H9 (cell line): ENCODE results near the gene OR2V1. TPM values are rescaled to one million over a fixed set of nuclear protein-coding genes. Genes with fewer than 3 reads are reported as not detected.
"Not testable (repeated sequence)": the region's sequence is repeated elsewhere in the genome, so short reads cannot be mapped to it uniquely, and the experiment has no call there.

Source experiments
- DNase-seq: peaks from one replicate; pipeline ENCODE4 v3.0.0-alpha.2; 2017
- H2AFZ ChIP-seq: one replicate; pipeline ENCODE4 v1.6.1; 2013; ENCODE audit warnings: mild to moderate bottlenecking, low read length, control low read depth, moderate library complexity
- H2AK5ac ChIP-seq: 2 replicates; pipeline ENCODE4 v1.6.1; 2013; ENCODE audit warnings: low read length, control low read depth, mixed read lengths; ENCODE audit not compliant: insufficient read length
- H2BK120ac ChIP-seq: one replicate; pipeline ENCODE4 v1.6.1; 2013; ENCODE audit warnings: low read depth, mild to moderate bottlenecking, low read length, control low read depth, inconsistent platforms; ENCODE audit not compliant: poor library complexity, severe bottlenecking
- H2BK12ac ChIP-seq: 2 replicates; pipeline ENCODE4 v1.6.1; 2013; ENCODE audit warnings: low read length, control low read depth, mixed read lengths, low read depth; ENCODE audit not compliant: insufficient read length
- H2BK15ac ChIP-seq: 2 replicates; pipeline ENCODE4 v1.6.1; 2013; ENCODE audit warnings: low read depth, low read length, control low read depth
- H2BK20ac ChIP-seq: one replicate; pipeline ENCODE4 v1.6.1; 2013; ENCODE audit warnings: low read depth, mild to moderate bottlenecking, low read length, control low read depth, inconsistent platforms; ENCODE audit not compliant: poor library complexity, severe bottlenecking
- H2BK5ac ChIP-seq: 2 replicates; pipeline ENCODE4 v1.6.1; 2013; ENCODE audit warnings: low read length, control low read depth, mixed read lengths; ENCODE audit not compliant: insufficient read length
- H3K14ac ChIP-seq: 2 replicates; pipeline ENCODE4 v1.6.1; 2013; ENCODE audit warnings: low read length, control low read depth; ENCODE audit not compliant: insufficient read depth
- H3K18ac ChIP-seq: 2 replicates; pipeline ENCODE4 v1.6.1; 2013; ENCODE audit warnings: low read depth, mild to moderate bottlenecking, mixed read lengths, low read length, control low read depth; ENCODE audit not compliant: insufficient read length
- H3K23ac ChIP-seq: 2 replicates; pipeline ENCODE4 v1.6.1; 2013; ENCODE audit warnings: low read length, control low read depth, mixed read lengths, low read depth; ENCODE audit not compliant: insufficient read length
- H3K23me2 ChIP-seq: 2 replicates; pipeline ENCODE4 v1.6.1; 2013; ENCODE audit warnings: low read depth, mild to moderate bottlenecking, mixed read lengths, low read length, control low read depth; ENCODE audit not compliant: insufficient read length, poor library complexity, severe bottlenecking
- H3K27ac ChIP-seq: 2 replicates; pipeline ENCODE4 v1.5.1; 2013; ENCODE audit warnings: low read length, control low read depth, mixed read lengths, low read depth; ENCODE audit not compliant: insufficient read length
- H3K27me3 ChIP-seq: 2 replicates; pipeline ENCODE4 v1.6.1; 2013; ENCODE audit warnings: low read length, control low read depth, inconsistent platforms; ENCODE audit not compliant: insufficient read depth
- H3K4ac ChIP-seq: 2 replicates; pipeline ENCODE4 v1.6.1; 2013; ENCODE audit warnings: low read depth, mild to moderate bottlenecking, control low read depth, inconsistent platforms, low read length, moderate library complexity
- H3K4me1 ChIP-seq: 2 replicates; pipeline ENCODE4 v1.6.1; 2013; ENCODE audit warnings: low read length, control low read depth, inconsistent platforms; ENCODE audit not compliant: insufficient read depth
- H3K4me2 ChIP-seq: 2 replicates; pipeline ENCODE4 v1.6.1; 2013; ENCODE audit warnings: low read length, control low read depth, mixed read lengths; ENCODE audit not compliant: insufficient read length, insufficient read depth
- H3K56ac ChIP-seq: 2 replicates; pipeline ENCODE4 v1.6.1; 2013; ENCODE audit warnings: low read depth, mild to moderate bottlenecking, mixed read lengths, low read length, control low read depth; ENCODE audit not compliant: insufficient read length
- H3K79me1 ChIP-seq: 2 replicates; pipeline ENCODE4 v1.6.1; 2013; ENCODE audit warnings: low read depth, mild to moderate bottlenecking, moderate library complexity, low read length, control low read depth, inconsistent platforms; ENCODE audit not compliant: insufficient read depth, poor library complexity, severe bottlenecking
- H3K79me2 ChIP-seq: 2 replicates; pipeline ENCODE4 v1.6.1; 2013; ENCODE audit warnings: low read length, control low read depth, inconsistent platforms; ENCODE audit not compliant: insufficient read depth
- H3K9ac ChIP-seq: 2 replicates; pipeline ENCODE4 v1.6.1; 2013; ENCODE audit warnings: low read length, control low read depth, mixed read lengths; ENCODE audit not compliant: insufficient read length; ENCODE audit errors: extremely low read depth
- H3K9me3 ChIP-seq: one replicate; pipeline ENCODE4 v1.6.1; 2013; ENCODE audit warnings: low read depth, low read length, inconsistent platforms; ENCODE audit not compliant: control insufficient read depth
- H3T11ph ChIP-seq: one replicate; pipeline ENCODE4 v1.6.1; 2013; ENCODE audit warnings: mild to moderate bottlenecking, low read length, control low read depth, inconsistent platforms
- H4K20me1 ChIP-seq: one replicate; pipeline ENCODE4 v1.6.1; 2013; ENCODE audit not compliant: control insufficient read depth, insufficient read length, insufficient read depth
- H4K5ac ChIP-seq: 2 replicates; pipeline ENCODE4 v1.6.1; 2013; ENCODE audit warnings: low read depth, mild to moderate bottlenecking, mixed read lengths, low read length, control low read depth; ENCODE audit not compliant: insufficient read length
- H4K8ac ChIP-seq: replicated peaks from 2 replicates; pipeline ENCODE4 v1.6.1; 2013; ENCODE audit warnings: low read length, control low read depth, mixed read lengths, low read depth; ENCODE audit not compliant: insufficient read length
- H4K91ac ChIP-seq: 2 replicates; pipeline ENCODE4 v1.6.1; 2013; ENCODE audit warnings: low read depth, mild to moderate bottlenecking, moderate library complexity, mixed read lengths, low read length, control low read depth; ENCODE audit not compliant: insufficient read length
- H3K27ac Mint-ChIP-seq, 3 experiments: 2 replicates in 2 of 3; 3 replicates in 1 of 3; pipeline ENCODE4 v1.8.0; 2020 to 2021; ENCODE audit warnings: mixed read lengths in 3 of 3, mild to moderate bottlenecking in 1 of 3, moderate library complexity in 1 of 3
- H3K27me3 Mint-ChIP-seq: 2 replicates; pipeline ENCODE4 v1.8.0; 2021; ENCODE audit warnings: low read depth, mild to moderate bottlenecking, moderate library complexity, mixed read lengths
- H3K36me3 Mint-ChIP-seq, 3 experiments: 2 replicates in 2 of 3; 3 replicates in 1 of 3; pipeline ENCODE4 v1.8.0; 2020 to 2021; ENCODE audit warnings: low read depth in 3 of 3, mixed read lengths in 3 of 3; ENCODE audit not compliant: insufficient read depth in 1 of 3
- H3K4me1 Mint-ChIP-seq, 2 experiments: 2 replicates each; pipeline ENCODE4 v1.8.0; 2020; ENCODE audit warnings: mixed read lengths in 2 of 2
- H3K4me3 Mint-ChIP-seq, 2 experiments: 2 replicates in 1 of 2; 3 replicates in 1 of 2; pipeline ENCODE4 v1.8.0; 2020 to 2021; ENCODE audit warnings: mild to moderate bottlenecking in 2 of 2, mixed read lengths in 2 of 2, moderate library complexity in 1 of 2
- H3K9me3 Mint-ChIP-seq, 2 experiments: 2 replicates in 1 of 2; 3 replicates in 1 of 2; pipeline ENCODE4 v1.8.0; 2020; ENCODE audit warnings: mild to moderate bottlenecking in 2 of 2, mixed read lengths in 2 of 2, moderate library complexity in 1 of 2
- CTCF ChIP-seq: fragments of 200-600 bp; sonication (generic); conservative IDR thresholded peaks from 3 replicates; pipeline ENCODE4 v1.8.0; 2021; ENCODE audit warnings: antibody characterized with exemption, mild to moderate bottlenecking
- WGBS: extraction: QIAGEN DNeasy Blood & Tissue Kit; methylation state at CpG from one replicate; pipeline ENCODE4 v1.1.7; 2013; ENCODE audit warnings: missing lambda C conversion rate, low lambda C conversion rate, mixed read lengths; ENCODE audit not compliant: insufficient read length; ENCODE audit errors: extremely low coverage; 5-methylcytosine and 5-hydroxymethylcytosine counted together
- total RNA-seq: library from RNA; stranded (reverse); gene quantifications from 2 replicates; pipeline ENCODE4 v1.2.1, GENCODE V29; 2021

Gene OR2V1
- total RNA-seq, 1 experiment from 2014 or later: not detected

- Histone ChIP-seq H3K79me1 (no peaks in the 10 kb centered on the region), H4K5ac (no peak overlapping the region), H3K27me3 (peaks cover 3% of the 10 kb centered on the region; the same call in 1 of the 2 replicates), H3K9me3 (no peaks in the 10 kb centered on the region), H4K20me1 (no peaks in the 10 kb centered on the region), H3K4me1 (peaks cover 3% of the 10 kb centered on the region; the same call in 1 of the 2 replicates), H2AK5ac (no peak overlapping the region), H3K56ac (no peak overlapping the region), H2BK20ac (no peak overlapping the region), H2BK5ac (no peak overlapping the region), H2BK15ac (no peak overlapping the region), H2BK12ac (no peak overlapping the region), H3K4ac (no peak overlapping the region), H3T11ph (no peak overlapping the region), H2BK120ac (no peak overlapping the region), H3K23ac (no peak overlapping the region), H2AFZ (no peak overlapping the region), H3K79me2 (no peaks in the 10 kb centered on the region), H3K23me2 (peaks cover under 1% of the 10 kb centered on the region), H4K8ac (no peak overlapping the region), H3K14ac (no peak overlapping the region), H4K91ac (no peak overlapping the region), H3K18ac (no peak overlapping the region), H3K9ac (no peak overlapping the region), H3K4me2 (peak overlapping the region; percentile 10), H3K27ac (no peak overlapping the region)
- H3K4me3 Mint-ChIP-seq: peak overlapping the region; percentile 38 to 58; a peak in 2 of 5 replicates
- H3K36me3 Mint-ChIP-seq: no peaks in the 10 kb centered on the region
- H3K9me3 Mint-ChIP-seq: peaks cover 0 to 3% of the 10 kb centered on the region in 2 experiments; a peak in 3 of 5 replicates
- H3K4me1 Mint-ChIP-seq: peaks cover 31 to 35% of the 10 kb centered on the region in 2 experiments
- no peak overlapping the region for H3K27ac Mint-ChIP-seq
- peaks cover 54% of the 10 kb centered on the region for H3K27me3 Mint-ChIP-seq
- DNase-seq: no peak
- TF ChIP-seq CTCF: no peak
- no CpG with 5 or more reads among the region's 7 CpGs for WGBS
Measured at GRCh38 chr5:181105391-181106025, 25.5 kb downstream of the OR2V1 start.

GRCh38 chr5:181104606-181105390, 26.2 kb downstream of the OR2V1 start:
- not testable (repeated sequence) for H3K36me3 Mint-ChIP-seq, H4K20me1 ChIP-seq, H3T11ph ChIP-seq, H3K9me3 Mint-ChIP-seq, H4K5ac ChIP-seq, H2AK5ac ChIP-seq, H3K27me3 ChIP-seq, H3K56ac ChIP-seq, H3K23ac ChIP-seq, H2BK20ac ChIP-seq, H2BK120ac ChIP-seq, H3K23me2 ChIP-seq, H3K4me1 ChIP-seq, H3K79me2 ChIP-seq, H3K14ac ChIP-seq, H2BK15ac ChIP-seq, H3K27ac Mint-ChIP-seq, H3K9me3 ChIP-seq, H3K27ac ChIP-seq, H4K8ac ChIP-seq, H3K9ac ChIP-seq, H3K18ac ChIP-seq, H3K4ac ChIP-seq, DNase-seq, H3K79me1 ChIP-seq, H2BK5ac ChIP-seq, H4K91ac ChIP-seq, H2BK12ac ChIP-seq, H2AFZ ChIP-seq
- no CpG with 5 or more reads among the region's 20 CpGs for WGBS
- H3K27me3 Mint-ChIP-seq: peaks cover 58% of the 10 kb centered on the region
- H3K4me3 Mint-ChIP-seq: peak overlapping the region; percentile 77 to 90; a peak in 4 of 5 replicates
- H3K4me2 ChIP-seq: peak overlapping the region; percentile 58
- H3K4me1 Mint-ChIP-seq: peaks cover 30 to 32% of the 10 kb centered on the region in 2 experiments
